Effector CD4-positive, alpha-beta T cell (primary cell): ENCODE measurements around the gene MAL.
"Not testable (repeated sequence)": the region's sequence is repeated elsewhere in the genome, so short reads cannot be mapped to it uniquely, and the experiment has no call there.

ENCODE experiments used
- DNase-seq: peaks from one replicate; pipeline ENCODE4 v3.0.0-alpha.2; 2020

The MAL gene

GRCh38 chr2:95034818-95035217 is 9.3 kb downstream of the MAL start:
- no peak for DNase-seq

DNA sequence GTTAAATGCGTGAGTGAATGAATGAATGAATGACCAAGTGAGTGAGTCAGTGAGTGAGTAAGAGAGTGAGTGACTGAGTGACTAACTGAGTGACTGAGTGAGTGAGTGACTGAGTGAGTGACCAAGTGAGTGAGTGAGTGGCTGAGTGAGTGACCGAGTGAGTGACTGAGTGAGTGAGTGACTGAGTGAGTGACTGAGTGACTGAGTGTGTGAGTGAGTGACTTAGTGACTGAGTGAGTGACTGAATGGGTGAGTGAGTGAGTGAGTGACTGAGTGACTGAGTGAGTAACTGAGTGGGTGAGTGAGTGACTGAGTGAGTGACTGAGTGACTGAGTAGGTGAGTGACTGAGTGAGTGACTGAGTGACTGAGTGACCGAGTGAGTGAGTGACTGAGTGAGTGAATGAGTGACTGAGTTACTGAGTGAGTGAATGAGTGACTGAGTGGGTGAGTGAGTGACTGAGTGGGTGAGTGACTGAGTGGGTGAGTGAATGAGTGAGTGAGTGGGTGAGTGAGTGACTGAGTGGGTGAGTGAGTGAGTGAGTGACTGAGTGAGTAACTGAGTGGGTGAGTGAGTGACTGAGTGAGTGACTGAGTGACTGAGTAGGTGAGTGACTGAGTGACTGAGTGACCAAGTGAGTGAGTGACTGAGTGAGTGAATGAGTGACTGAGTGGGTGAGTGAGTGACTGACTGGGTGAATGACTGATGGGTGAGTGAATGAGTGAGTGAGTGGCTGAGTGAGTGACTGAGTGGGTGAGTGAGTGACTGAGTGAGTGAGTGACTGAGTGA is 11.3 kb downstream of the MAL start:
- no peak for DNase-seq

DNA sequence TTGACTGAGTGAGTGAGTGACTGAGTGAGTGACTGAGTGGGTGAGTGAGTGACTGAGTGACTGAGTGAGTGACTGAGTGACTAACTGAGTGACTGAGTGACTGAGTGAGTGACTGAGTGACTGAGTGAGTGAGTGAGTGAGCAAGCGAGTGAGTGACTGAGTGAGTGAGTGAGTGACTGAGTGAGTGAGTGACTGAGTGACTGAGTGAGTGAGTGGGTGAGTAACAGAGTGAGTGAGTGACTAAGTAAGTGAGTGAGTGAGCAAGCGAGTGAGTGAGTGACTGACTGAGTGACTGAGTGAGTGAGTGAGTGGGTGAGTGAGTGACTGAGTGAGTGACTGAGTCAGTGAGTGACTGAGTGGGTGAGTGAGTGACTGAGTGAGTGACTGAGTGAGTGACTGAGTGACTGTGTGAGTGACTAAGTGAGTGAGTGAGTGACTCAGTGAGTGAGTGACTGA is 11.9 kb downstream of the MAL start:
- no peak for DNase-seq

- not testable (repeated sequence) for DNase-seq
Observed at GRCh38 chr2:95037841-95038585, 12.5 kb downstream of the MAL start.

DNA sequence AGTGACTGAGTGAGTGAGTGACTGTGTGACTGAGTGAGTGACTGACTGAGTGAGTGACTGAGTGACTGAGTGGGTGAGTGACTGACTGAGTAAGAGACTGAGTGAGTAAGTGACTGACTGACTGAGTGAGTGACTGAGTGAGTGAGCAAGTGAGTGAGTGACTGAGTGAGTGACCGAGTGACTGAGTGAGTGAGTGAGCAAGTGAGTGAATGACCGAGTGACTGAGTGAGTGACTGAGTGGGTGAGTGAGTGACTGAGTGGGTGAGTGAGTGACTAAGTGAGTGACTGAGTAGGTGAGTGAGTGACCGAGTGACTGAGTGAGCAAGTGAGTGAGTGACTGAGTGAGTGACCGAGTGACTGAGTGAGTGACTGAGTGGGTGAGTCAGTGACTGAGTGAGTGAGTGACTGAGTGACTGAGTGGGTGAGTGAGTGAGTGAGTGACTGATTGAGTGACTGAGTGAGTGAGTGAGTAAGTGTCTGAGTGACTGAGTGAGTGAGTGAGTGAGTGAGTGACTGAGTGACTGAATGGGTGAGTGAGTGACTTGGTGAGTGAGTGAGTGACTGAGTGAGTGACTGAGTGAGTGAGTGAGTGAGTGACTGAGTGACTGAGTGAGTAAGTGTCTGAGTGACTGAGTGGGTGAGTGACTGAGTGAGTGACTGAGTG is 13.3 kb downstream of the MAL start:
- DNase-seq: no peak

GRCh38 chr2:95039363-95039762 is 13.9 kb downstream of the MAL start:
- no peak for DNase-seq

DNA sequence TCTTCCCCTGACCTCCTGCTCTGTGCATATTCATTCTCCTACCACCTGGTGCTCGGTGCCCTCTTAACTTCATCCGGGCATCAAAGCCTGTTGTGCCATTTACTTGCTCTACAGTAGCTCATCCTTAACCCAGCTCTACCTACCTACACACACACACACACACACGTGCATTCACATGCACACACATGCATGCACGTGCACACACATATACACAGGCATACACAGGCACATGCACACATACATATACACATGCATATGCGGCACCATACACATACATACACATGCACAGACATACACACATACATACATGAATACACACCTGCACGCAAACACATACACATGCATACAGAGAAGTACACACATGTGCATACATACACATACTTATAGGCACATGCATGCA is 14.5 kb downstream of the MAL start:
- DNase-seq: no peak

- DNase-seq: no peak
Observed at GRCh38 chr2:95040426-95040825, 14.9 kb downstream of the MAL start.

DNA sequence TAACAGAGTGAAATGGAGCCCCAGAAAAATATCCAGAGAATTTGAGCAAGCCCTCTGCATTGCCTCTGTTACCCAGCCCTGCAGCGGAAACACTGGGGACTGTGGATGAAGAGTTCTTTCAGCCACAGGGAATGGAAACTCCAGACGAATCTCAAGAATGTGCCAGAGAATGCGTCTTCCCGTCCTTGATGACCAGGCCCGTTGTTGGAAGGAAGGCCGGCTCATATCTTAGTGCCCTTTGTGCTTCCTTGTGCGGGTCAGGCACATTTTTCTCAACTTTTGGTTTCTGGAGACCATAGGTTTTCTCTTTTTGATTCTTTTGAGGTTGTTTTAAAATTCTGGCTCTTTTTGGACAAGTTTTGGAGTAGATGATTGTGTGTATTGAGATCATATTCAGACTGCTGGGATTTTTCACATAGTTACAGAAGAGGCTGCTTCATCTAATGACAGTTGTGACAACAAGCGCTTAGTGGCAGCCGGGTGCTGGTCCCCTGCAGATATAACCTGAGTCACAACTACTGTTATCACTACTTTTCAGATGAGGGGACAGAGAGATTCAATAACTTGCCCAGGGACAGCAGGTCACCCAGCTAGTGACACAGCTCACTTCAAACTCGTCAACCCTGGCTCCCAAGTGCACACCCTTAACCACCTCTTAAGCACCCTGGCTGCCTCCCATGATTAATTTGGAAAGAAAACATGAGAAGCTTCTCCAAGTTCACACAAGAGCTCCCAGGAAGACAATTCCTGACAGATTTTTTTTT is 15.7 kb downstream of the MAL start:
- no peak for DNase-seq

- DNase-seq: no peak
Observed at GRCh38 chr2:95041824-95042442, 16.4 kb downstream of the MAL start.

DNA sequence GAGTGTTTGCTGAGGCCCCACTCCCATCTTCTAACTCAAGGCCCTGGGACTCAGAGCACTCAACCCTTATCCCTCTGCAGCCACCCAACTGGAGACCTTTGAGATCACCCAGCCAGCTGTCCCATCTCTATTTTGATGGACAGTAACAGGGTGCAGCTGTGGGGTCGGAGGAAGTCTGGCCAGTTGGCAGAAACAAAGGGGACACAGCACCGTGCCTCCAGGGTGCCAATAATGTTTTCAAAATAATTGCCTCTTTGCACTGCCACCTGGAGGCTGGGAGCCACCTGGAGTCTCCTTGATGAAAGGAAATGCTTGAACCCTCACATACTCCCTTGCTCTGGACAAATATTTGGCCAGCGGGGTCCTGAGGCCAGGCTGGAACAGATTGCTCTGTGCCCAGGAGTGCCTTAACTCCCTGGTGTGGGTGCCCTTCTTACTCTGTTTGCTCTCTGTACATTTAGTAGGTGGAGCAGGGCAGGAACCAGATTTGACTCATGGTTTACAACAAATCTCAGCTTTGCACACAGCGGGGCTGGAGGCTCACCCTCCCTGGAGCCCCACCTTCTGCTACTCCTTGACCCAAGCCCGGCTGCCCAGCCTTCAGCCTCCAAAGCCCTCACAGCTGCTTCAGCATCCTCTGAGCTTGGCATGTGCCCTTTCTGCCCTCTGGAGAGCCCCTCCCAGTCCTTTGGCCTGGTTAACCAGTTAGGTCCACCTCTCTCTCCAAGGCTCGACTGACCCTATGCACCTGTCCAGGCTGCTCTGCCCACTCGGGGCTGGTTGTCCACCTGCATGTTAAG is 17.2 kb downstream of the MAL start:
- no peak for DNase-seq

- no peak for DNase-seq
Observed at GRCh38 chr2:95043300-95044093, 18.0 kb downstream of the MAL start.

GRCh38 chr2:95044601-95045000 is 19.1 kb downstream of the MAL start:
- DNase-seq: no peak

DNA sequence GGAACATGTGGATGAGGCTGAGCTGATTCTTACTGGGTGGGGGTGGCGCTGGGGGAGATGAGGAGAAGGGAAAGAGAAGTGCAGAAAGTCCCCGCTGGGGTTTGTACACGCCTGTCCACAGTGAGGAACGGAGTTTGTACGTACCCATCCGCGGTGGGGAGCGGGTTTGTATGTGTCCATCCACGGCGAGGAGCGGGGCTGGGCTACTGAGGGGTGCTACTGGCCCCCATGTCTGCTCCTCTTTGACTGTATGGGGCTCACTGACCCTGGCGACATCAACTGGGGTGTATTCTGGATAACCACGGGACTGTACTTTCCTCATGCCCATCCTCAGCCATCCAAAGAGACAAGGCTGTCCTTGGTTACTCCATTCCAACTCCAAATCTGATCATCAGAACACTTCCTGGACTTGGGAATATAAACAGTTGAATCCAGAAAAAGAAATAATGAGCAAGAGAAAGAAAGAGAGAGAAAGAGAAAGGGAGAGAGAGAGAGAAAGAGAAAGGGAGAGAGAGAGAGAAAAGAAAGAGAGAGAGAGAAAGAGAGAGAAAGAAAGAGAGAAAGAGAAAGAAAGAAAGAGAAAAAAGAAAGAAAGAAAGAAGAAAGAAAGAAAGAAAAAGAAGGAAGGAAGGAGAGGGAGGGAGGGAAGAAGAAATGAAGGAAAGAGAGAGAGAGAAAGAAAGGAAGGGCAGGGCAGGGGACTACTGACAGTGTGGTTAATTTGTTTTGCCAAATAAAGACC is 21.0 kb downstream of the MAL start:
- no peak for DNase-seq

- DNase-seq: no peak
Observed at GRCh38 chr2:95047629-95048510, 22.4 kb downstream of the MAL start.

DNA sequence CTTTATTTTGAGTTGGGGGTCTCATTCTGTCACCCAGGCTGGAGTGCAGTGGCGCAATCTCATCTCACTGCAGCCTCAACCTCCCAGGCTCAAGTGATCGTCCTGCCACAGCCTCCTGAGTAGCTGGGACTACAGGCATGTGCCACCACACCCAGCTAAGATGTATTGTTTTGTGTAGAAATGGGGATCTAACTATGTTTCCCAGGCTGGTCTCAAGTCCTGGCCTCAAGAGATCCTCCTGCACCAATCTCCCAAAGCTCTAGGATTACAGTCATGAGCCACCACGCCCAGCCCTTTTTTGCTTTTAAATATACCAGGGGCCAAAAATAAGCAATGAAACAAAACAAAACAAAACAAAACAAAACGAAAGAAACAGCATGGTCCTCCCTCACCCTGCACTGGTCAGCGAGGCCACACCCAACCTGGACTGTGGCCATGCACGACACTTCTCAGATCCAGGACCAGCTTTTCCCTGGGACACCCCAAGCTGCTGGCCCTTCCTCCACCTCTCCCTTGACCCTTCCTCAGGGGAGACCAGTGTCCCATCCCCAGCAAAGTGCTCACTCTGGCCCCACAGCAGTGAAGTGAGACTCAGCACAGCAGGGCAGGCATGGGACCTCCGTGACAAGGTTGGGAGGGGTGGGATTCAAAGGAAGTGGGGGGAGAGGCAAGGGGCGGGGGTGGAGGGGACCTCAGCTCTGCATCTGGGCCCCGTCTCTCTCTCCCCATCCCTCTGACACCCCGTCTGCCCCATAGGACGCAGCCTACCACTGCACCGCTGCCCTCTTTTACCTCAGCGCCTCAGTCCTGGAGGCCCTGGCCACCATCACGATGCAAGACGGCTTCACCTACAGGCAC is 23.5 kb downstream of the MAL start:
- no peak for DNase-seq

DNA sequence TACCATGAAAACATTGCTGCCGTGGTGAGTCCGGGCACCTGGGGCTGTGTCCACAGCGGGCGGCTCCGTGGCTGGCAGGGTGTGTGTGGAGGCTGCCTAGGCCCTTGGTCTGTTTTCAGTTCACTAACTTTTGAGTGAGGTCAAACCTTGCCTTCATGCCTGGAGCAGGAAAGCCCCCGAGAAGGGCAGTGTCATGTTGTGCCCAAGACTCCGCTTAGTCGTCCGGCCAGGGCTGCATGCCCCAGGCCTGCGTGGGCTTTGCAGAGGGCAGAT is 24.1 kb downstream of the MAL start:
- no peak for DNase-seq

- no peak for DNase-seq
Observed at GRCh38 chr2:95049961-95050360, 24.5 kb downstream of the MAL start.
